Ureter (tissue), 1 donor: ENCODE measurements around the gene FMO1. TPM values are rescaled to one million over a fixed set of nuclear protein-coding genes. Genes with fewer than 3 reads are reported as not detected.
"Not testable (repeated sequence)": the region's sequence is repeated elsewhere in the genome, so short reads cannot be mapped to it uniquely, and the experiment has no call there.

Experiments
- DNase-seq: peaks from one replicate; pipeline ENCODE4 v3.0.0-alpha.2; 2020; ENCODE audit warnings: low spot score
- total RNA-seq: library from RNA; stranded (reverse); gene quantifications from one replicate; pipeline ENCODE4 v1.2.4, GENCODE V29; 2023
- donor health status: DM: yes; HTN: yes; CAD: no.

FMO1 gene
- total RNA-seq, 1 donor from 2014 or later = 0.18 TPM

- not testable (repeated sequence) for DNase-seq
Observed at GRCh38 chr1:171236231-171236630, 12.1 kb upstream of the FMO1 start.

GRCh38 chr1:171243878-171244277 lies 4.4 kb upstream of the FMO1 start:
- no peak for DNase-seq

- no peak for DNase-seq
Observed at GRCh38 chr1:171245458-171246064, 2.7 kb upstream of the FMO1 start.

- no peak for DNase-seq
Observed at GRCh38 chr1:171247501-171247900, 793 bp upstream of the FMO1 start.

- DNase-seq = no peak
Observed at GRCh38 chr1:171248841-171249240, 547 bp downstream of the FMO1 start.

GRCh38 chr1:171250263-171250662 lies 2.0 kb downstream of the FMO1 start:
- no peak for DNase-seq

- no peak for DNase-seq
Observed at GRCh38 chr1:171251042-171251951, 3.0 kb downstream of the FMO1 start.

GRCh38 chr1:171251952-171252300 lies 3.6 kb downstream of the FMO1 start:
- DNase-seq = no peak

- no peak for DNase-seq
Observed at GRCh38 chr1:171252482-171252881, 4.2 kb downstream of the FMO1 start.

GRCh38 chr1:171254859-171255258 lies 6.6 kb downstream of the FMO1 start:
- DNase-seq = no peak

GRCh38 chr1:171256940-171257606 lies 8.8 kb downstream of the FMO1 start:
- no peak for DNase-seq

GRCh38 chr1:171257607-171258076 lies 9.3 kb downstream of the FMO1 start:
- DNase-seq = no peak

- DNase-seq = no peak
Observed at GRCh38 chr1:171258429-171258828, 10.1 kb downstream of the FMO1 start.

GRCh38 chr1:171258943-171259342 lies 10.6 kb downstream of the FMO1 start:
- no peak for DNase-seq

- DNase-seq = no peak
Observed at GRCh38 chr1:171261336-171261735, 13.0 kb downstream of the FMO1 start.

- DNase-seq = no peak
Observed at GRCh38 chr1:171263901-171264300, 15.6 kb downstream of the FMO1 start.

- DNase-seq = no peak
Observed at GRCh38 chr1:171265686-171266085, 17.4 kb downstream of the FMO1 start.

GRCh38 chr1:171266930-171267329 lies 18.6 kb downstream of the FMO1 start:
- DNase-seq = no peak

- no peak for DNase-seq
Observed at GRCh38 chr1:171267391-171267790, 19.1 kb downstream of the FMO1 start.

GRCh38 chr1:171270806-171271205 lies 22.5 kb downstream of the FMO1 start:
- DNase-seq = no peak

- no peak for DNase-seq
Observed at GRCh38 chr1:171277534-171277933, 29.2 kb downstream of the FMO1 start.

- no peak for DNase-seq
Observed at GRCh38 chr1:171279234-171279633, 30.9 kb downstream of the FMO1 start.

GRCh38 chr1:171279678-171280077 lies 31.4 kb downstream of the FMO1 start:
- DNase-seq = no peak
